Lung (tissue), 12 donors: ENCODE measurements around the gene SLC8A1. TPM values are rescaled to one million over a fixed set of nuclear protein-coding genes. Genes with fewer than 3 reads are reported as not detected.
A peak's percentile ranks its signal among the peaks of the same experiment; 100 is the strongest.

Experiments
- ATAC-seq: fragments of 200-7000 bp; cut with Tn5 transposase; one replicate; pipeline ENCODE4 v1.9.1; 2020; ENCODE audit warnings: moderate number of reproducible peaks; ENCODE audit not compliant: insufficient read depth, low FRiP score
- DNase-seq, 3 donors: peaks; one replicate each; pipeline ENCODE4 v3.0.0-alpha.2; 2013 to 2017
- H3K27ac ChIP-seq, 2 donors: one replicate each; pipeline ENCODE4 v1.5.1; 2013; ENCODE audit warnings: mild to moderate bottlenecking in 2 of 2, moderate library complexity in 2 of 2, control low read depth in 1 of 2, inconsistent platforms in 1 of 2, low read depth in 1 of 2, low read length in 1 of 2
- H3K27me3 ChIP-seq, 3 donors: one replicate each; pipeline ENCODE4 v1.5.1; 2013; ENCODE audit warnings: low read length in 2 of 3; ENCODE audit not compliant: control insufficient read depth in 3 of 3, insufficient read depth in 3 of 3
- H3K36me3 ChIP-seq, 4 donors: one replicate each; pipeline ENCODE4 v1.5.1; 2013; ENCODE audit warnings: low read length in 4 of 4, mild to moderate bottlenecking in 1 of 4, moderate library complexity in 1 of 4; ENCODE audit not compliant: control insufficient read depth in 4 of 4, insufficient read depth in 4 of 4
- H3K4me1 ChIP-seq, 5 donors: one replicate each; pipeline ENCODE4 v1.5.1; 2013; ENCODE audit warnings: low read length in 5 of 5, mild to moderate bottlenecking in 2 of 5, moderate library complexity in 1 of 5; ENCODE audit not compliant: control insufficient read depth in 5 of 5, insufficient read depth in 5 of 5
- H3K4me3 ChIP-seq: one replicate; pipeline ENCODE4 v1.5.1; 2013; ENCODE audit warnings: mild to moderate bottlenecking, control low read depth, moderate library complexity
- H3K9ac ChIP-seq, 2 donors: one replicate each; pipeline ENCODE4 v1.5.1; 2013; ENCODE audit warnings: low read length in 2 of 2, control low read depth in 1 of 2; ENCODE audit not compliant: insufficient read depth in 1 of 2
- H3K9me3 ChIP-seq, 4 donors: one replicate each; pipeline ENCODE4 v1.5.1; 2013; ENCODE audit warnings: low read length in 3 of 4, mild to moderate bottlenecking in 1 of 4, moderate library complexity in 1 of 4; ENCODE audit not compliant: control insufficient read depth in 4 of 4, insufficient read depth in 3 of 4
- CTCF ChIP-seq: IDR thresholded peaks from 2 replicates; pipeline ENCODE4 v1.5.1; 2012; ENCODE audit warnings: mild to moderate bottlenecking; ENCODE audit errors: control extremely low read depth, extremely low read depth
- WGBS, 2 donors: extraction: QIAGEN DNeasy Blood & Tissue Kit; methylation state at CpG; one replicate each; pipeline ENCODE4 v1.1.7; 2013; 5-methylcytosine and 5-hydroxymethylcytosine counted together
- polyA plus RNA-seq, 2 donors: library from polyadenylated mRNA; stranded (reverse); fragments of 200-250 nt; gene quantifications; one replicate each; pipeline ENCODE4 v1.2.1, GENCODE V29; 2013
- total RNA-seq, 2 donors: library from RNA; depleted of rRNA in 1 of 2; stranded (reverse); fragments of >200 nt in 1 of 2; gene quantifications; one replicate each; pipeline ENCODE4 v1.2.1, GENCODE V29; 2014 to 2021
- donor health status: control.
- donor health status: control.
- donor health status: Bipolar disorder and iron deficiency.
- donor health status: healthy.
- donor health status: DM: yes; HTN: yes; CAD: no.

SLC8A1 gene
- total and polyA plus RNA-seq, 4 donors: 1.2 to 34.7 (median 18.4) TPM

- Histone ChIP-seq H3K4me3 (no peak overlapping the region), H3K9ac (no peak overlapping the region), H3K27ac (peak overlapping the region in 1 of 2 donors; percentile 70), H3K9me3 (no peaks in the 10 kb centered on the region), H3K27me3 (no peaks in the 10 kb centered on the region), H3K36me3 (no peaks in the 10 kb centered on the region), H3K4me1 (peaks cover 0 to 18% (median 0%) of the 10 kb centered on the region in 5 donors)
- ATAC-seq (no peak), DNase-seq (peak; percentile 71 to 77 (median 71))
- WGBS, 2 donors: 59 to 81% methylated on average over 4 of the region's 4 CpGs
- no peak for TF ChIP-seq CTCF
Measured at GRCh38 chr2:40371525-40372282, 80.2 kb downstream of the SLC8A1 start.

- no peak overlapping the region for H3K27ac ChIP-seq
- no peaks in the 10 kb centered on the region for H3K27me3 ChIP-seq
- H3K9me3 ChIP-seq: no peaks in the 10 kb centered on the region
- no peaks in the 10 kb centered on the region for H3K36me3 ChIP-seq
- H3K4me3 ChIP-seq: no peak overlapping the region
- WGBS, 2 donors: 90 to 92% methylated on average over 2 of the region's 2 CpGs
- ATAC-seq (no peak), DNase-seq (no peak)
- TF ChIP-seq CTCF: no peak
- no peak overlapping the region for H3K9ac ChIP-seq
- H3K4me1 ChIP-seq: peaks cover 0 to 18% (median 0%) of the 10 kb centered on the region in 5 donors
Measured at GRCh38 chr2:40370007-40370395, 81.9 kb downstream of the SLC8A1 start.

- Histone ChIP-seq H3K27ac (no peak overlapping the region), H3K36me3 (no peaks in the 10 kb centered on the region), H3K9me3 (no peaks in the 10 kb centered on the region), H3K4me3 (no peak overlapping the region), H3K4me1 (peaks cover 0 to 23% (median 0%) of the 10 kb centered on the region in 5 donors), H3K27me3 (no peaks in the 10 kb centered on the region), H3K9ac (no peak overlapping the region)
- ATAC-seq (no peak), DNase-seq (no peak)
- no peak for TF ChIP-seq CTCF
- WGBS, 2 donors: 96% methylated on average over 3 of the region's 3 CpGs
Measured at GRCh38 chr2:40369267-40370006, 82.5 kb downstream of the SLC8A1 start.
